Measurements from ENCODE around the gene SNRPA1.

The SNRPA1 gene

DNA sequence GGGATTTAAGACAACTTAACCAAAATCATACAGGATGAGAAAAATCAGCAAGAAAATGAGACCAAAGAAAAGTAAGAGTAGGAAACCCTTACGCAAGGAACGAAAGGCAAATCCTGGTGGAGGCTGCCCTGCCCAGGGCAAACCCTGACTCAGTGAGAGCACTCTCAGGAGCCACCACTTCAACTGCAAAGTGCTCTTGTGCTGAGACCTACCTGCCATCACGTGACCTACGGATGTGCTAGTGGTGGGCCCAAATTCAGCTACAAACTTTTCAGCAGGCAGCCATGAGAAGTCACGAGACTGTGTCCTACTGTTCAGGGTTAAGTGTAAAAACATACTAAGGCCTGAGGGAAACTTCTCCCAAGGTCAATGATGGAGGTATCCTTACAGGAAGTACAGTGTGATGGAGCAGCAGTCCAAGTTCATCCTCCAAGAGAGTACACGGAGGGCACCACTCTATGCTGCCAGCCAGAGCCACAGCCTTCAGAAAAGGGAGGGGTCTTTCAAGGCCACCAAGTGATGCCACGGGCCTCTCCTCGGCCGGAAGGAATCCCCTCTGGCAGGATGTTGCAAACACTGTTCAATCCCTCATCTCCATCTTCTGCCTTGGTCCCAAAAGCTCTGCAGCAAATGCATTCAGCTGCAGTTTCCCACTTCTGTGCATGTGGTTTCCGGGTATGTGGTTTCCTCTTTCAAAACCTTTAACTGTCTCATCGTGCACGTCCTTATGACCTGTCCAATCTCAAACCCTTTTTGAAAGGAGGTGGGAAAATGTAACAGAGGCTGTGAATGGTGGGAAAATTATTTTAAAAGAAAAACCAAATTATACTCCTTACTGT, 52.7 kb downstream of the SNRPA1 start:
- DNase-seq (ENCODE audit: low read depth, low spot score): no peak

DNA sequence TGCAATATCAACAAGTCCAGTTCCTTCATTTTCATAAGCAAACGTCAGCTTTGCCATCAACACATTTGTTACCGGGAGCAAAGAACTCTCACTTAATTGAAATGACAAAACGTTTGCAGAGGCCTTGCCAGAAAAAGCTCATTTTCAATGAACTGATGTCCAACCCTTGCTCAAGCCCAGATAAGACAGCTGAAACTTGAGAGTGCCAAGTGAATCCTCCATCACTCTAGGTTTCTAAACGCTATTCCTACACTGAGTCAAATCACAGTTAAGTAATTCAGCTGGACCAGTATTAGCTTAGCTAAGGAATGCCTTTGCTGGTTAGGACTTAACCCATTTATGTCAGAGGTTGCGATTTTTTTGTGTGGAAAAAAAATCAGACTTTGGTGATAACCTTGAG, 54.7 kb downstream of the SNRPA1 start:
- no peak for DNase-seq (ENCODE audit: low read depth, low spot score)

DNA sequence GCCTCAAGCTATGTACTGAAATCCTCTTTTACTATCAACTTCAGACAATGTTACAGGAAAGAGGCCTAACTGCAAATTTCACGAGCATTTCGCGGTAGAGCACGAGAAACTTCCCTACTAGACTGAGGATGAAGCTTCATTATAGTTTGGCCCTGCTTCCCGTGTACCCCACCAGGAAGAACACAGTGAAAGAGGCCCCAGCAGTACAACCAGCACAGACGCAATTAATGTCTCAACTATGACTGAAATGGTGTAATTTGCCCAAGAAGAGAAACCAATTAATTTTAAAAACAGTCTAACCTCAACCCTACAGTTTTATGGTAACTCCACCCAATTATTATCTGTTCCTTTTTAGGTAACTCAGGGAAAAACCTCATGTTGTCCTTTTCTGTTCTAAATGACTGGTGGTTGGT, 55.3 kb downstream of the SNRPA1 start:
- DNase-seq (ENCODE audit: low read depth, low spot score): no peak

DNA sequence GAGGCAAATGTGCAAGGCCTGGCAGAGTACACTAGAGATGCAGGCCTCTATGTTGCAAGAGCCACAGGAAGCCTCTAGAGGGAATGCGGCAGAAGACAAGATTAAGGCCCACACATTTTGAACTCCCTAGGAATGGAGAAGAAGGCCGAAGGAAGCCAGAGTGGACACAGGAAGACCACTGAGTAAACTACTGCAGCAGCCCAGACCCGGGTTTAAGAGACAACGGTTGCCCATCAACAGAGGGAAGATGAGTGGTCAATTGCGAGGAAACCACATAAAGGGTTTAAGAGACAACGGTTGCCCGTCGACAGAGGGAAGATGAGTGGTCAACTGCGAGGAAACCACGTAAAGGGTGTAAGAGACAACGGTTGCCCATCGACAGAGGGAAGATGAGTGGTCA, 57.8 kb downstream of the SNRPA1 start:
- DNase-seq (ENCODE audit: low read depth, low spot score): no peak

DNA sequence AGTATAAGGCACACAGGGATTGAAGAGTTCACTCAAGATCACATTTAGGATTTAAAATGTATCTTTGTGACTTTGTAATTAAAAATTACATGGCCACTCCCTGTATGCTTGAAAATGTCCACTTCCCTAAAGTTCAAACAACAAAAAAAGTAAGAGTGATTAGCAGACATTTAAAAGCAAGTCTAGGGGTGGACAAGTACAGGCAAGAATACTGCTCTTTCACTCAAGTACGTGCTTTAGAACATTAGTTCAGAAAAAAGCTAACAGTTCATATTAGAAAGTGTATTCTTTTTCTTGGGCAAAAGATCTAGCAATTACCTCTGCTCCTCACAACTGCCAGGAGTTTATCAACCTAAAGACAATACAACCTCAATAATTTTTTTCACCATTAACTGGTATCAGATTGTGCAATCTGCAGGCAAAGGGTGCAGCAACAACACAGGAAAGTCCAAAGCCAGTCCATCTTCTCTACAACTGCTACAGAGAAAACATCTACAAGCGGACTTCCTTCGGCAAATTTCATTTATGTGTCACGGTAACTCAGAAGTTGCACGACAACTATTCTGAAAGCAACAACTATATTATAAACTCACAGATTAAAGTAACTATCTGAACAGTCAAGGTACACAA, 61.3 kb downstream of the SNRPA1 start:
- DNase-seq (ENCODE audit: low read depth, low spot score): no peak

DNA sequence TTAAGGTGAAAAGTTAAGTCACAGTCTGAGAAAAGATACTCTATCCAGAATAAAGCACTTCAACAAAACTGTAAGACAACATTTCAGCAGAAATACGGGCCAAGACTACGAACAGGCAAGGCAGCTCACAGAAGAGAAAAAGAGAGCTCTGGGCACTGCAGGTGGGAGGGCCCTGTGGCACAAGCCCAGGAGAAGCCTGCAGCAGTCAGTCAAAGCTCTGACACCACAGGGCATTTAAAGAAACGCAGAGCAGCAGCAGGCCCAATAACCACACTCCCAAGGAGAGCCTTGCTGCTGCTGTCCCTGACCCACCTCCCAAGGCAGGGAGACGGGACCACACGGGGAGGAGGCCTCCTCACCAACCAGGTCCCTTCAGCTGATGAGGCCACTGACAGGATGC, 62.4 kb downstream of the SNRPA1 start:
- no peak for DNase-seq (ENCODE audit: low read depth, low spot score)
